Smooth muscle cell of the brain vasculature (primary cell): ENCODE data around the gene SLC26A4.

Experiments
- DNase-seq: peaks from one replicate; pipeline ENCODE4 v3.0.0-alpha.2; 2012; ENCODE audit warnings: low read depth, low spot score

The SLC26A4 gene

DNA sequence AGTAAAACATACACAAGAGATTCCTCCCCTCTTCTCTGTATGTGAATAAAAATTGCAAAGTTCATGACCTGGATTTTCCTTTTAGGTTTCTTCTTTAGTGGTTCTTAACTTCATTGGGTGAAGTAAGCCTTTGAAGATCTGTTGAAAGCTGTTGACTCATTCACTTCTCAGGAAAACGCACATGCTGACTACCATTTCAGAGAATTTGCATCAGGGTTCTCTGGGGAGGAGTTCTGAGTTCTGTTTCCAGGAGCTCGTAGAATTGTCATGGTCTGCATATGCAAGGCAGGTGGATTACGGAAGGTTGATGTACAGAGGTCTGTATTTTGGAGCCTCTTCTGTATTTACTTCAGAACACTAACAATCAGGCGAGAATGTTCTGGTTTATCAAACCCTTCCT is 962 bp upstream of the SLC26A4 start:
- no peak for DNase-seq

DNA sequence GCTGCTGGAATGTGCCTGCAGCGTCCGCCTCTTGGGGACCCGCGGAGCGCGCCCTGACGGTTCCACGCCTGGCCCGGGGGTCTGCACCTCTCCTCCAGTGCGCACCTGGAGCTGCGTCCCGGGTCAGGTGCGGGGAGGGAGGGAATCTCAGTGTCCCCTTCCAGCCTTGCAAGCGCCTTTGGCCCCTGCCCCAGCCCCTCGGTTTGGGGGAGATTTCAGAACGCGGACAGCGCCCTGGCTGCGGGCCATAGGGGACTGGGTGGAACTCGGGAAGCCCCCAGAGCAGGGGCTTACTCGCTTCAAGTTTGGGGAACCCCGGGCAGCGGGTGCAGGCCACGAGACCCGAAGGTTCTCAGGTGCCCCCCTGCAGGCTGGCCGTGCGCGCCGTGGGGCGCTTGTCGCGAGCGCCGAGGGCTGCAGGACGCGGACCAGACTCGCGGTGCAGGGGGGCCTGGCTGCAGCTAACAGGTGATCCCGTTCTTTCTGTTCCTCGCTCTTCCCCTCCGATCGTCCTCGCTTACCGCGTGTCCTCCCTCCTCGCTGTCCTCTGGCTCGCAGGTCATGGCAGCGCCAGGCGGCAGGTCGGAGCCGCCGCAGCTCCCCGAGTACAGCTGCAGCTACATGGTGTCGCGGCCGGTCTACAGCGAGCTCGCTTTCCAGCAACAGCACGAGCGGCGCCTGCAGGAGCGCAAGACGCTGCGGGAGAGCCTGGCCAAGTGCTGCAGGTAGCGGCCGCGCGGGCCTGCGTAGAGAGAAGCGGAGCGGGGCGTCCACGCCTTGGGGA is 645 bp downstream of the SLC26A4 start:
- DNase-seq: no peak

DNA sequence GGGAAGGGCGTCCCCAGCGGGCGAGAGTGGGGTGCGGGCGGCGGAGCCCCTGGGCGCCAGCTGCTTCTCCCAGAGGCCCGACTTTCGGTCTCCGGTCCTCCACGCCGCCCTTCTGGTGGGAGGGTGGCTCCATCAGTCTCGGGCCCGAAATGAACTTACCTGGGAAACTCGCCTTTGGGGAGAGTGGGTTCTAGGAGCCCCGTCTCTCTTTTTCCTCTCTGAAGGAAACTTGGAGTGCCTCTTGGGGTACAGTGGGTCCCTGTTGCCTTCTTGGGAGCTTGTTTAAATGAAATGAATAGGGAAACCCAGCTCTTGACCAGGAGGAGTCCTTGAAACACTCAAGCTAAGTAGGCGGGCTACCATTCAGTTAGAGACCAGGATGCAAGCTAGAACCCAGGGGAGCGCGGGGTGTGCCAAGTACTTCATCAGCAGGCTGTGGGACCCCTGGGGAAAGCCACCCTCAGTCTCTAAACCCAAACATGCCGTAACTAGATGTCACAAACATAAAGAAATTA is 1.3 kb downstream of the SLC26A4 start:
- no peak for DNase-seq

DNA sequence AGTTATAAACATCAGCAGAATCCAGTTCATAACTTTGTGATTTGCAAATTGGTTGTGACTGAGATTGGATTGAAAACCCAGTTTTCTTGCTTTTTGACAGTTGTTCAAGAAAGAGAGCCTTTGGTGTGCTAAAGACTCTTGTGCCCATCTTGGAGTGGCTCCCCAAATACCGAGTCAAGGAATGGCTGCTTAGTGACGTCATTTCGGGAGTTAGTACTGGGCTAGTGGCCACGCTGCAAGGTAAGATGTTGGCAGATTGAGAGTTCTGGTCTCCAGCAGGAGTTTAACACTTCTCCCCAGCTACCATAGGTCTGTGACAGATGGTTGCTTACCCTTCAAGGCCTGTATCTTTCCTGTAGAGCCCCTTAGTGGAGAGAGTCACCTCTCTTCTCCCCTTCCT is 2.6 kb downstream of the SLC26A4 start:
- DNase-seq: no peak

GRCh38 chr7:107666790-107667189 is 6.2 kb downstream of the SLC26A4 start:
- DNase-seq: no peak

GRCh38 chr7:107667341-107667740 is 6.7 kb downstream of the SLC26A4 start:
- no peak for DNase-seq

GRCh38 chr7:107668296-107668695 is 7.7 kb downstream of the SLC26A4 start:
- DNase-seq: no peak

- DNase-seq: no peak
Measured at GRCh38 chr7:107672183-107672582, 11.6 kb downstream of the SLC26A4 start.

GRCh38 chr7:107676249-107676648 is 15.6 kb downstream of the SLC26A4 start:
- DNase-seq: no peak

- no peak for DNase-seq
Measured at GRCh38 chr7:107678110-107678753, 17.6 kb downstream of the SLC26A4 start.

DNA sequence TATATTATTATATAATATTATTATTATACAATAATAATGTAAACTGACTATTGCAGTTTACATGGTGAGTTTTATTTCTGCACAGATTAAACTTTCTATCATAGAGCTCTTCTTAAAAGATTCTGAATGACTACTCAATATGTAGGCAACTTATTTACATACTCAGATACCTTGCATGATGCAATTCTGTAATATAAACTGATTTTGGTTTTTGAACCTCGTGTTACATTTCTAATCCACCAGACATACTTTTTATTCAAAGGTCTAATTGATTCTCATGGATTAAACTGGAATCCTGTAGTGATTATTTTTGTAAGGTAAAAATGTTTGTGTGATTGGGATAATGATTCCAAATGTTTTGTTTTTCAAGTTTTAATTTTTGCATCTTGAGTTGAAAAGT is 19.9 kb downstream of the SLC26A4 start:
- DNase-seq: no peak

DNA sequence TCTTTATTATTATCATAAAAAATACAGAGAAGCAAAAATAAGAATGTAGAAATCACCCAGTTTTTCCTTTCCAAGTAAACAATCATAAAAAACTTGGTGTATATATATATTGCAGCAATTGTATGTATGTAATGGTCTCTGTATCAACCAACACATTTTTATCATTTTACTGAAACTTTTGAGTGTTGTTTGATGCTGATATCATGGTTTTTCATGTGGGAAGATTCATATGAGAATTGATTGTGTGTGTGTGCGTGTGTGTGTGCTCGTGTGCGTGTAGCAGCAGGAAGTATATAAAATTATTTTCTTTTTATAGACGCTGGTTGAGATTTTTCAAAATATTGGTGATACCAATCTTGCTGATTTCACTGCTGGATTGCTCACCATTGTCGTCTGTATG is 22.3 kb downstream of the SLC26A4 start:
- no peak for DNase-seq

DNA sequence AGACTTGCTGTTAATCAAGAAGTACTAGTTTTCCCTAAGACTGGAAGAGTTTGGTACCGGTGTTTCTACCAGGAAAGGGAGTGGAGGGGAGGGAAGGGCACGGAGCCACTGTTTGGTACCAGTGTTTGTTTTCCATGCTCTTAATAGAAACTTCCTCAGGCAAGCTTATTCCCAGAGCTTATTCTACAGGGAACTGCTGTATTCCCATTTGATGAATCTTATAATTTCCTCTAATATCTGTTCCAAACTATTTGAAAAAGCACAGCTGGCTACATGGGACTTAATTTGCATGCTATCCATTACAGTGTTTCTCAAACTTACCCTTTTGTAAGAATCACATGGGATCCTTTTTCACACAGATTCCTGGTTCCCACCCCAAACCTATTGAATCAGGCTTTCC is 23.7 kb downstream of the SLC26A4 start:
- no peak for DNase-seq

DNA sequence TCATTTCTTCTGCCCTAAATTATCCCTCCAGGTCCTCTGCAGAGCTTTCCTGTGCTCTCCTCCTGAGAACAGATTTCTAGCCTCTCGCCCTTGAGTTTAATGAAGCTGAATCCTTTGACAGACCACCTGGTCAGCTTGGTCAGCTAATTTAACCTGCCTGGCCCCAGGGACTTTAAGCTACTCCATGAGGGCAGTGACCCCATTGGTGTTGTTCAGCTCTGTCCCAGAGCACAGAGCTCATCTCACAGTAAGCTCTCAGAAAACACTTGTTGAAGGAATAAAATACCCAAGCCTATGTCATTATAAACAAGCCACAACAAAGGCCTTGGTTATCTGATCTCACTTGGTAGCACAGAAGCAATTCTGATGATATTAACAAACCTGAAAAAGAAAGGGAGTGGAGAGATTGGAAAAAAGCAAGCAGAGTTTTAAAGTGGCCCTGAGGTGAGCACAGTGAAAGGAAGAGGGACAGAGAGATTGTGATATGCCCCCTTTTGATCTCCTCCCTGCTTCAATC is 24.4 kb downstream of the SLC26A4 start:
- no peak for DNase-seq

DNA sequence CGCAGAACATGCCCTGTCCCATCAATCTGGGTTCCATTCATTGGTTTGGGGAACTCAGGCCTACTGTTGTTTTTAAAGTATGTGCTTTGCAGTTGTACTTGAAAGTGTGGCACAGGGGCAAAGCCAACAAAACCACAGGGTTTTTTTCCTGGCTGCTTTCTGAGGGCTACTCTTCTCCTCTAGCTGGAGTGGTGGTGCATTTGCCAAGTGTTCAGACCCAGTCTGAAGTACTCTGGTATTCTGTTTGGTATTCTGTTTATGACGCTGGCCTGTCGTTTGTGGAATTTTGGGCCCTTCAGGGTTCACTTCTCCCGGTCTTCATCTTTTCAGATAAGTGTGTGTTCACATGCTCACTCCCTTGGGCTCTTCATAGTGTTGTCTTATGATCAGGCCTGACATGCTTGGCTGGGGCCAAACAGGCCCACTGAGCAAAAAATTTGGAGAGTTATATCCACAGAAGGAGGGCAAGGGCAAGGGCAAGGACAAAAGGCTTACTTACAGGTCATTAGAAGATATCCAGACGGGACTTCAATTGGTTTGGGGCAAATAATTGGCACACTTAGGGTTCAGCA is 26.3 kb downstream of the SLC26A4 start:
- no peak for DNase-seq

DNA sequence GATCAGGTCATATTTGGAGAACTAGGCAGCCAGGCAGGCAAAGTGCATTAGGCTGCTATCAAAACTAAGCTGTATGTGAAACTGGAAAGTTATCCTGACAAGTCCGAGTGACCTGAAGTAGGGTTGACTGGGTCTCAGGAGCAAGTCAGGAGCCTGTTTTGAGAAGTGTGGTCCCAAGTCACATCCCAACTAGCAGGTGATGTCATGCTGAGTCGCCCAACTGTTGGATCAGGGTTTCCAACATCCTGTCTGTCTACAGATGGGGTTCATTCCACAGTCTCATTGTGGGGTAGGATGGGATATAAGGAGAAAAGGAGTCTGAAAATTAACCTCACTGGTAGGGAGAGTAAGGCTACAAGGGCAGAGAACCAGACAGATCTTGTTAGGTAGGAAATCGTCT is 27.0 kb downstream of the SLC26A4 start:
- no peak for DNase-seq

DNA sequence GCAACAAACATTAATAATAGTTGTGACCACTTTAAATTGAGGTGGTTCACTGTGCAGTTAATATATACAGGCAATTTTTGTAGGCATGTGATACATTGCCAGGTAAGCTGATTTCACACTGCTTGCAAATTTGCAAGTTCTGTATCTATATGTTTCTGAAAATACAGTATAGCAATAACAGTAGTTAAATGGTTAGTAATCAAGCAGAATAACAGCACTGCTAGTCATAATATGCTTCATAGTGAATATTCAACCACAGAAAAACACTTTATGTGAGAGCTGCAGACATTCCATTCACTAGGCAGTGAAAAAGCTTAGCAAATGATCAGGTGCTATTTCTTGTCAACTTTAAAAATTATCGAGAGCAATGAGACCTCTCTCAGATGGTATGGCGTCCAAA is 28.9 kb downstream of the SLC26A4 start:
- no peak for DNase-seq

DNA sequence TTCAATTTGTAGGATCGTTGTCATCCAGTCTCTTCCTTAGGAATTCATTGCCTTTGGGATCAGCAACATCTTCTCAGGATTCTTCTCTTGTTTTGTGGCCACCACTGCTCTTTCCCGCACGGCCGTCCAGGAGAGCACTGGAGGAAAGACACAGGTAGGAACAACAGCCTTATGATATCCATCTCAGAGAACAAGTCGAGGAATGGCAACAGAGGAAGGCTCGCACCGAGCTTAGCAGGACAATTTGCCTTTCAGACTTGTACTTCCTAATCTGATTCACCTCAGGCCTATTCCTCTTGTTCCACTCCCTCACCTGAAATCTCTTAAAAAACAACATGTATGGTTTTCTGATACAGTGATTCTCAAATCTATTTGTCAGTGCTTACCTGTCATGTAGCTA is 29.5 kb downstream of the SLC26A4 start:
- no peak for DNase-seq

GRCh38 chr7:107690611-107691010 is 30.0 kb downstream of the SLC26A4 start:
- no peak for DNase-seq

DNA sequence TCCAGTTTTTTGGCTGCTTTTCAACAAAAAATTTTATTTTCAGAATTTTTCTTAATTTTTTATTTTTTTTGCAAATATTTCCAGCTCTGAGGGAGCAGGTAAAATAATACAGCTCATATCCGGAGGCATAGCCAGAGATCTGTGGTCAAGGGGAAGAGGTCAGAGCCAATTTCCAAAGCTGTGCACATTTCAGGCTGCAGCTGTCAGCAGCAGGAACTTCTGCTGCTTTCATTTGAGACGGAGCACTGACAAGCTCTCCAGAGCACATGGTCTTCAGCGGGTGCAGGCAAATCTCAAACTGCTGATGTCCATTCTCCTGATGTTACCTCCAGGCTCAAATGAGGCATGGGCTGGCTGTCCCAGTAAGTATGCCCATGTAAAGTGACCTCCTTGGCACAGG is 31.1 kb downstream of the SLC26A4 start:
- peak; percentile 43 for DNase-seq

- DNase-seq: no peak
Measured at GRCh38 chr7:107692501-107692900, 31.9 kb downstream of the SLC26A4 start.

DNA sequence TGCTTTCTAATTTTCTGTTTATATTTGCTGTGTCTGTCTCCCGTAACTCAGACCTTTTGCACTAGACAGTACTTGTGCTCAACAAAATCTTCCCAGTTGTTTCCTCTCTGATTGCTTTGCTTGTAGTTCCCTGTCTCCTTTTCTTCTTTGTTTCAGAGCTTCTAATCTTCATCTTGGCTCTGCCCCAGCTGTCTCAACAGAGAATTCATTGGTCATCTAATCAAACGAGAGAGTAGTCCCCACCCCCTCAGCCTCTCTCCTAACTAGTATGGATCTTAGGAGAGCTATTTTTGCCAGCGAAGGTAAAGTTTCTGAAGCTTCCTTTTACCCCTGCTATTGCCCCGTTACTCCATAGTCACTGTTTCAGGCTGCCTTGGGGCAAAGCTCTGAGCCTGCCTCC is 32.8 kb downstream of the SLC26A4 start:
- DNase-seq: no peak

DNA sequence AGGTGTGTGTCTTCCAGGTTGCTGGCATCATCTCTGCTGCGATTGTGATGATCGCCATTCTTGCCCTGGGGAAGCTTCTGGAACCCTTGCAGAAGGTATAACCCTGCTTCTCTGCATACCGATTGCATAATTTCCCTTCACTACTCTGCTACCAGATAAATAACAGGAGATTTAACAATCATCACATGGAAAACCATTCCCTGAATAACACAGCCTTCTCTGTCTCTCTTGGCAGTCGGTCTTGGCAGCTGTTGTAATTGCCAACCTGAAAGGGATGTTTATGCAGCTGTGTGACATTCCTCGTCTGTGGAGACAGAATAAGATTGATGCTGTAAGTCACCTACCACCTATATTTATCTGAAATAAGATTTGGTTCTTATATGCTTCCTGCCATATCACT is 33.8 kb downstream of the SLC26A4 start:
- no peak for DNase-seq
